C4-2B (cell line): ENCODE data around the gene KCNE5.

ENCODE experiments used
- ZFX ChIP-seq: fragments of 450-650 bp; IDR thresholded peaks from 2 replicates; pipeline ENCODE4 v1.6.1; 2017
- TF ChIP-seq, protein P1 (sequence below): fragments of 450-650 bp; conservative IDR thresholded peaks from 2 replicates; pipeline ENCODE4 v1.5.1; 2017; ENCODE audit warnings: mild to moderate bottlenecking

DNA sequence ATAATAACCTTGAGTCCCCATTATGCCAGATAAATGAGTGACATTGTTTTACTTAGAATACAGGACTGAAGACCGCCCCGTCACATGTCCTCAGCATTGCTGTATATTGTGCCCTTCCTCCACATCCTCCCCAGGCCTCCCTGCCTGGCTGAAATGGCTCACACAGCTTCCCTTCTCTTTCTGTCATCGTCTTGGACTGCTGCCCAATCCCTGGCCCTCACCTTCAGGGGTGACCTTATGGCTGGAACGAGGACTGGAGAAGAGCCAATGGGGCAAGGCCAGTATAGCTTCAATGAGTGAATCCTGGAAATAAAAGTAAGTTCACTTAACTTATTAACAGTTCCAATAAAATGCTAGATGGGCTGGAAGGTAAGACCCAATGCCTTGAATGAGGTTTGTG lies 2.7 kb downstream of the KCNE5 start:
- TF ChIP-seq, protein P1, sequence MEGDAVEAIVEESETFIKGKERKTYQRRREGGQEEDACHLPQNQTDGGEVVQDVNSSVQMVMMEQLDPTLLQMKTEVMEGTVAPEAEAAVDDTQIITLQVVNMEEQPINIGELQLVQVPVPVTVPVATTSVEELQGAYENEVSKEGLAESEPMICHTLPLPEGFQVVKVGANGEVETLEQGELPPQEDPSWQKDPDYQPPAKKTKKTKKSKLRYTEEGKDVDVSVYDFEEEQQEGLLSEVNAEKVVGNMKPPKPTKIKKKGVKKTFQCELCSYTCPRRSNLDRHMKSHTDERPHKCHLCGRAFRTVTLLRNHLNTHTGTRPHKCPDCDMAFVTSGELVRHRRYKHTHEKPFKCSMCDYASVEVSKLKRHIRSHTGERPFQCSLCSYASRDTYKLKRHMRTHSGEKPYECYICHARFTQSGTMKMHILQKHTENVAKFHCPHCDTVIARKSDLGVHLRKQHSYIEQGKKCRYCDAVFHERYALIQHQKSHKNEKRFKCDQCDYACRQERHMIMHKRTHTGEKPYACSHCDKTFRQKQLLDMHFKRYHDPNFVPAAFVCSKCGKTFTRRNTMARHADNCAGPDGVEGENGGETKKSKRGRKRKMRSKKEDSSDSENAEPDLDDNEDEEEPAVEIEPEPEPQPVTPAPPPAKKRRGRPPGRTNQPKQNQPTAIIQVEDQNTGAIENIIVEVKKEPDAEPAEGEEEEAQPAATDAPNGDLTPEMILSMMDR: no peak
- no peak for TF ChIP-seq ZFX
